NCI-H69 (cell line): ENCODE results near the gene RINL.

Source experiments
- DNase-seq: peaks from one replicate; lab custom pipeline; 2025; lab: John Stamatoyannopoulos, UW

RINL gene

GRCh38 chr19:38849147-38849859 is 28.8 kb downstream of the RINL start:
- DNase-seq, result peak; percentile 98

GRCh38 chr19:38848299-38849146 is 29.6 kb downstream of the RINL start:
- DNase-seq, result no peak

- no peak for DNase-seq
Measured at GRCh38 chr19:38846097-38846496, 32.0 kb downstream of the RINL start.

GRCh38 chr19:38845374-38846024 is 32.6 kb downstream of the RINL start:
- no peak for DNase-seq

- no peak for DNase-seq
Measured at GRCh38 chr19:38844093-38844686, 33.9 kb downstream of the RINL start.

GRCh38 chr19:38843175-38843758 is 34.8 kb downstream of the RINL start:
- DNase-seq, result no peak

- DNase-seq, result no peak
Measured at GRCh38 chr19:38842439-38843174, 35.5 kb downstream of the RINL start.

- DNase-seq, result no peak
Measured at GRCh38 chr19:38841787-38842438, 36.2 kb downstream of the RINL start.

- no peak for DNase-seq
Measured at GRCh38 chr19:38841180-38841766, 36.8 kb downstream of the RINL start.

GRCh38 chr19:38840583-38840968 is 37.5 kb downstream of the RINL start:
- no peak for DNase-seq

GRCh38 chr19:38839816-38840582 is 38.1 kb downstream of the RINL start:
- DNase-seq, result no peak

GRCh38 chr19:38838986-38839761 is 38.9 kb downstream of the RINL start:
- no peak for DNase-seq

- DNase-seq, result no peak
Measured at GRCh38 chr19:38838208-38838985, 39.7 kb downstream of the RINL start.

- no peak for DNase-seq
Measured at GRCh38 chr19:38837656-38838121, 40.4 kb downstream of the RINL start.

- no peak for DNase-seq
Measured at GRCh38 chr19:38836983-38837626, 41.0 kb downstream of the RINL start.

GRCh38 chr19:38836159-38836982 is 41.7 kb downstream of the RINL start:
- DNase-seq, result no peak

GRCh38 chr19:38834590-38834989 is 43.5 kb downstream of the RINL start:
- no peak for DNase-seq
